GM18517 (cell line): ENCODE data around the gene PPP1R12B.

ENCODE experiments used
- ATAC-seq: cut with Tn5 transposase; IDR thresholded peaks from one replicate; pipeline ENCODE4 v1.9.1; 2021; ENCODE audit warnings: mild to moderate bottlenecking, moderate library complexity; ENCODE audit not compliant: unreplicated experiment

PPP1R12B gene

GRCh38 chr1:202348509-202349205 is at the start of gene PPP1R12B:
Gene PPP1R12B (plus strand): TSS chr1:202348699. CDS start chr1:202348852, 153 bp downstream.
- peak; percentile 92 for ATAC-seq

- no peak for ATAC-seq
Measured at GRCh38 chr1:202302166-202302565, 46.3 kb upstream of the PPP1R12B start.

- no peak for ATAC-seq
Measured at GRCh38 chr1:202304375-202304774, 44.1 kb upstream of the PPP1R12B start.

GRCh38 chr1:202305168-202305567 is 43.3 kb upstream of the PPP1R12B start:
- no peak for ATAC-seq

GRCh38 chr1:202306535-202307345 is 41.8 kb upstream of the PPP1R12B start:
- ATAC-seq = no peak

- ATAC-seq = no peak
Measured at GRCh38 chr1:202310071-202310725, 38.3 kb upstream of the PPP1R12B start.

- no peak for ATAC-seq
Measured at GRCh38 chr1:202310746-202311145, 37.8 kb upstream of the PPP1R12B start.

GRCh38 chr1:202311875-202312635 is 36.4 kb upstream of the PPP1R12B start:
- ATAC-seq = no peak

GRCh38 chr1:202315576-202316168 is 32.8 kb upstream of the PPP1R12B start:
- no peak for ATAC-seq

GRCh38 chr1:202316186-202316585 is 32.3 kb upstream of the PPP1R12B start:
- ATAC-seq = no peak

- ATAC-seq = no peak
Measured at GRCh38 chr1:202317941-202318925, 30.3 kb upstream of the PPP1R12B start.

- ATAC-seq = no peak
Measured at GRCh38 chr1:202319381-202320080, 29.0 kb upstream of the PPP1R12B start.

GRCh38 chr1:202320081-202320405 is 28.5 kb upstream of the PPP1R12B start:
- ATAC-seq = no peak

- no peak for ATAC-seq
Measured at GRCh38 chr1:202323731-202324130, 24.8 kb upstream of the PPP1R12B start.

GRCh38 chr1:202324646-202325045 is 23.9 kb upstream of the PPP1R12B start:
- ATAC-seq = no peak

GRCh38 chr1:202329891-202330290 is 18.6 kb upstream of the PPP1R12B start:
- ATAC-seq = no peak

- no peak for ATAC-seq
Measured at GRCh38 chr1:202333861-202334260, 14.6 kb upstream of the PPP1R12B start.

- ATAC-seq = no peak
Measured at GRCh38 chr1:202343652-202344349, 4.7 kb upstream of the PPP1R12B start.
